Testis (tissue), 2 donors: ENCODE data around the gene TRIOBP.
"Not testable (repeated sequence)": the region's sequence is repeated elsewhere in the genome, so short reads cannot be mapped to it uniquely, and the experiment has no call there.

Experiments
- CTCF ChIP-seq, 3 experiments: fragments of 450-650 bp in 2 of 3; fragments of 200-600 bp in 1 of 3; sonication (generic) in 1 of 3; IDR thresholded peaks; one replicate each; pipeline ENCODE4 v1.5.1; 2016 to 2019; ENCODE audit warnings: antibody characterized with exemption in 3 of 3, mild to moderate bottlenecking in 2 of 3, moderate library complexity in 1 of 3
- POLR2A ChIP-seq: fragments of 450-650 bp; IDR thresholded peaks from one replicate; pipeline ENCODE4 v1.6.1; 2017; ENCODE audit warnings: antibody characterized with exemption, mild to moderate bottlenecking, moderate library complexity

GRCh38 chr22:37717746-37718305, 21.0 kb downstream of the TRIOBP start:
- not testable (repeated sequence) for TF ChIP-seq POLR2A; CTCF (IDR thresholded peaks at IDR 0.05)
